ENCODE data around the gene ARHGAP29.

Gene ARHGAP29

DNA sequence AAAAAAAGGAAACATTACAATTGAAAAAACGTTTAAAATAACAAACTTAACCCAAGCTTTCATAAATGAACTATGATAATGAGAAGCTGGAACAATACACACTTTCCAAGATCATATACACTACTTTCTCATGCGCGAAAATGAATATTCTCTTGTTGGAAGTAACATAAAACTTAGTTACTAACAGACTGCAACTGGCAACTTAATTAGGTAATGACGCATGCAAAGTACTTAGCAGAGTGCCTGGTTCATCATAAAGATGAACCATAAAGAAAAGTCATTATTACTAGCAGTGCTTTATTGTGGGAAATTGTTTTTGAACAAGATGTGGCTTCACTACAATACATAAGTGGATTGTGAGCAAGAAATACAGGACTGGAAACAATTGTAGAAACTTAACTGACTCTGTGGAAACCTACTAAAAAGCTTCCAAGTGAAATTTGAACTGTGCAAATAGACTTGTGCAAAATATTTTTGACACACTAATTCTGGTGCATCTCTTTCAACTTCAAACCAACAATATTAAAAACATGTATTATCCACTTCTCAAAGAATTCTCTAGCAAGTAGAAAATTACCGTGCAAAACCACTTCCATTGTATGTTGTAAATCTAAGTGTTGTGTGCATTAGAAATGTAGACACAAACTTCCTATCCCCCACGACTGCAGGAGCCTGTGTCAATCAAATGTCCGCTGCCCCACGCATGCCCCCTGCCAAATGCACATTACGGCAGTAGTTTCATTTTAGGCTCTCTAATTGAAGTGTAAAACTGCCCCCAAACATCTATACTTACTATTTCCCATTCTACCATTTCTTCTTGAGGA, 2.0 kb downstream of the ARHGAP29 start:
- TF ChIP-seq, protein P1, sequence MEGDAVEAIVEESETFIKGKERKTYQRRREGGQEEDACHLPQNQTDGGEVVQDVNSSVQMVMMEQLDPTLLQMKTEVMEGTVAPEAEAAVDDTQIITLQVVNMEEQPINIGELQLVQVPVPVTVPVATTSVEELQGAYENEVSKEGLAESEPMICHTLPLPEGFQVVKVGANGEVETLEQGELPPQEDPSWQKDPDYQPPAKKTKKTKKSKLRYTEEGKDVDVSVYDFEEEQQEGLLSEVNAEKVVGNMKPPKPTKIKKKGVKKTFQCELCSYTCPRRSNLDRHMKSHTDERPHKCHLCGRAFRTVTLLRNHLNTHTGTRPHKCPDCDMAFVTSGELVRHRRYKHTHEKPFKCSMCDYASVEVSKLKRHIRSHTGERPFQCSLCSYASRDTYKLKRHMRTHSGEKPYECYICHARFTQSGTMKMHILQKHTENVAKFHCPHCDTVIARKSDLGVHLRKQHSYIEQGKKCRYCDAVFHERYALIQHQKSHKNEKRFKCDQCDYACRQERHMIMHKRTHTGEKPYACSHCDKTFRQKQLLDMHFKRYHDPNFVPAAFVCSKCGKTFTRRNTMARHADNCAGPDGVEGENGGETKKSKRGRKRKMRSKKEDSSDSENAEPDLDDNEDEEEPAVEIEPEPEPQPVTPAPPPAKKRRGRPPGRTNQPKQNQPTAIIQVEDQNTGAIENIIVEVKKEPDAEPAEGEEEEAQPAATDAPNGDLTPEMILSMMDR (IDR thresholded peaks at IDR 0.05; ENCODE audit: extremely low read depth, missing control alignments), result no peak
- DNase-seq (ENCODE audit: low spot score), result no peak

DNA sequence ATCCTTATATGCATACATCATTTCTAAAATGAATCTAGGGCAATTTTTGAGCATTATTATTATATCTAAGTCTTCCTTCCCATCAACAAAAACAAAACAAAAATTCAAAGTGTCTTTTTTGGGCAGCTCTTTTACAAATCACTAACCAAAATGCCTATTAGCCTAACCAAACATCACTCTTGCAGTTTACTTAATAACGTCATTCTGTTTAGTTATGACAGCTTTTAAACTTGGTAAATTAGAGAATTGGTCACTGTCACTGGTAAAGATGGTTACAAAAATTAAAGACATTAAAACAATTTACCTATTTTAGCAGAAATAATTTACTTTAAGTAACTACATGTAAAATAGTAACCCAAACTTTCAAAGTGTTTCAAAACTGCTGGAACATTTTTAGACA, 2.8 kb downstream of the ARHGAP29 start:
- TF ChIP-seq, protein P1 (IDR thresholded peaks at IDR 0.05; ENCODE audit: extremely low read depth, missing control alignments), result no peak
- DNase-seq (ENCODE audit: low spot score), result no peak

DNA sequence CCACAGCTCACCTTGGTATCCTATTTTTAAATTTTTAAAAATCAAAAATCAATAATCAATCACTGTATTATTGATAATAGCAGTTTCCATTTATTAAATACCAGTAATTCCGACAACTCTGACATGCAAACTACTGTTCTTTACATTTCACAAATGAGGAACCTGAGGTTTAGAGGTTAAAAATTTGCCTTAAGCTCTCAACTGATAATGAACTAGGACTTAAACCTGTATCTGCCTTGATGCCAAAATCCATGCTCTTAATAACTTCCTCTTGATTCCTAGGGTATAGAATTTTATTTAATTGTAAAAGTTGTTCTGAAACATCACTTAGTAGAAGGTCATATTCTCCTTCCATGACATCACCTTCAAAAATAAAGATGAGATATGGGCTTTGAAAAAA, 5.6 kb downstream of the ARHGAP29 start:
- TF ChIP-seq, protein P1 (IDR thresholded peaks at IDR 0.05; ENCODE audit: extremely low read depth, missing control alignments), result no peak
- no peak for DNase-seq (ENCODE audit: low spot score)

DNA sequence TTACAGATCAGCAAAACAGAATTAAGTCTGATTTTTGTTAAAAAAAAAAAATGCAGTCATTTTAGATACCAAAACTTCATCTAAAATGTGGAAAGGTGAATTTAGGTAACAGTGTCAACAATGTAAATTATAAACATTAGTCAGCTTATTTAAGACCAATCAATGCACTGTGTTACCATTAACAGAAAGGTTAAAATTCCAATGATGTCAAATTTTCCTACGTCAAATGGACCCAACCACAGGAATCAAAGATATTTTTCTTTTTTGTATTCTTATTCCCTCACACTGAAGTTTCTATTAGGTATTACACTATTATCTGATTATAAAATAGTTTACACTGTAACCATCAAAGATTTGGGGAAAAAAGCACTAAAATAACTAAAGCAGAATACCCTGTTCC, 6.5 kb downstream of the ARHGAP29 start:
- TF ChIP-seq, protein P1 (IDR thresholded peaks at IDR 0.05; ENCODE audit: extremely low read depth, missing control alignments), result no peak
- DNase-seq (ENCODE audit: low spot score), result no peak

DNA sequence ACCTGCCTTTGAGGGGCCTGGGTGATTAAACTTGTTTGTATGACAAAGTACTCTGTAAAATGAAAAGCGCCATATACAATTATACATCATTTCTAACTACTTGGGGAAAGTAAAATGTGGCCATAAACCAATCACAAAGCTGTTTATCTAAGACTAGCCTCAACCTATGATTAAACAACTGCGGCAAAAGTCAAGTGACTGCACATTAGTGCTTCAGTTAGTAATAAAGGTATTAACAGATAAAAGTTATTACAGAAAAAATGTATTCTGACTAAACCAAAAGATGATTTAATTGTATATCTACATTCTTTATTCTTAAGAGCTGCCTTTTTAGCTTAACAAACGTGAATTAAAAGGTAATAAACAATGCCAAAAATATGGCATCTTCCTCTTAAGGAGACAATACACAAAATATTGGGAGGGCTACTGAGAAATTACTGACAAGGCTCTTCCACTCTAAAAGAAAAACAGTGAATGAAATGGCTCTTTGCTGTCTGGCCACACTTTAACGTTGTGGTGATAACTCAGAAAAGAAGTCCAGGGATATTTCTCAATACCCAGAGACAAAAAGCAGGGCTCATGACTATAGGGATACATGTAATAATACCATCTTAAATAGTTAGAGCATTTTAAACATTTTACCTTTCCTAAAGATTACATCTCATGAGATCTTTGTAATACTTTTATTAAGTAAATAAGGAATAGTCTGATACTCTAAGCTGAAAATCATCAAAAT, 8.6 kb downstream of the ARHGAP29 start:
- DNase-seq (ENCODE audit: low spot score), result no peak
- TF ChIP-seq, protein P1 (IDR thresholded peaks at IDR 0.05; ENCODE audit: extremely low read depth, missing control alignments), result no peak

DNA sequence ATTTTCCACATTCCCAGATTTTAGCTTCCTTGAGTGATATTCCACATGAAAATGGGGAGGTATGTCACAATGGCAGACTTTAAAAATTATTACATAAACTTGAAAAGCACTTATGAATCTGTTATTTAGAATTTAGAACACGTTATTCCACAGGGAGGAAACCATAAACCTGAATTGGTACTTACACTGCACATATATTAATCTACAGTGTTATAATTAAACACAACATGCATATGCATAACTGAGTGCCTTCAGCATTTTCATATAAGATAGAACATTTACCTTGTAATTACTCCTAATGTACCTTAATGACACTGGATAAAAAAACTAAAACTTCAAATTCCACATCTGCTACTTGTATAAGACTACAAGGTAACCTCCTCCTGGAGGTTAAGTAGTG, 9.8 kb downstream of the ARHGAP29 start:
- TF ChIP-seq, protein P1 (IDR thresholded peaks at IDR 0.05; ENCODE audit: extremely low read depth, missing control alignments), result no peak
- no peak for DNase-seq (ENCODE audit: low spot score)

DNA sequence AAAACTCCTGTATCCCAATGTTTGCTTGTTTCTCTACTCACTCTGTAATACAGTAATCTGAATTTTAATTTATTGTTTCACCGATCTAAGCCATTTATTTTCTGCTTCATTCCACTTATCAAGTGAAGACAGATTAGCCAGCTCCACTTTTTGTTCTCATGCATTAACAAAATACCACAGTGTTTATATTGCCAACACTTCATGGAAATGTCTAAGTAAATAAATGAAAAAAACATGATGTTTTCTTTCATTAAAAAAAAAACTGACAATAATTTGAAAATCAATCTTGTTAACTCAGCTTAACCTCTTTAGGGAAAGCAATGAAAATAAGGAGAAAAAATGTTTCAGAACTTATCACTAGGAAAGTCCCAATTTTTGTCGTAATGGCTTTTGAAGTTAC, 11.5 kb downstream of the ARHGAP29 start:
- TF ChIP-seq, protein P1 (IDR thresholded peaks at IDR 0.05; ENCODE audit: extremely low read depth, missing control alignments), result no peak
- DNase-seq (ENCODE audit: low spot score), result no peak
